Loucy (cell line): Measurements from ENCODE around the gene SHD.

ENCODE experiments used
- CTCF ChIP-seq: fragments of 200-600 bp; sonication (generic); conservative IDR thresholded peaks from 2 replicates; pipeline ENCODE4 v1.5.1; 2014; ENCODE audit warnings: mild to moderate bottlenecking, antibody characterized with exemption, low read length
- EZH2phosphoT487 ChIP-seq: fragments of 200-600 bp; IDR thresholded peaks from 2 replicates; pipeline ENCODE4 v1.6.1; 2018; ENCODE audit warnings: antibody characterized with exemption, mild to moderate bottlenecking, moderate library complexity, borderline replicate concordance

GRCh38 chr19:4264812-4265211 is 14.3 kb upstream of the SHD start:
- no peak for TF ChIP-seq CTCF
- no peak for TF ChIP-seq EZH2phosphoT487
